Endodermal cell (in vitro differentiated cells): ENCODE measurements around the gene ZNF8. TPM values are rescaled to one million over a fixed set of nuclear protein-coding genes. Genes with fewer than 3 reads are reported as not detected.

Experiments
- DNase-seq: peaks from one replicate; pipeline ENCODE4 v3.0.0-alpha.2; 2017
- H3K27ac ChIP-seq: 2 replicates; pipeline ENCODE4 v1.5.1; 2013; ENCODE audit warnings: mild to moderate bottlenecking, low read depth, low read length, moderate library complexity
- H3K27me3 ChIP-seq: 2 replicates; pipeline ENCODE4 v1.6.1; 2013; ENCODE audit warnings: mild to moderate bottlenecking, low read length, moderate library complexity; ENCODE audit not compliant: insufficient read depth, control insufficient read depth, poor library complexity, severe bottlenecking
- H3K36me3 ChIP-seq: 2 replicates; pipeline ENCODE4 v1.7.0; 2013; ENCODE audit warnings: mild to moderate bottlenecking, low read length, moderate library complexity; ENCODE audit not compliant: control insufficient read depth, insufficient read depth
- H3K4me1 ChIP-seq: one replicate; pipeline ENCODE4 v1.7.0; 2013; ENCODE audit warnings: low read length; ENCODE audit not compliant: control insufficient read depth, insufficient read depth
- H3K4me3 ChIP-seq: 2 replicates; pipeline ENCODE4 v1.5.1; 2013; ENCODE audit warnings: mild to moderate bottlenecking, low read length, moderate library complexity
- H3K9ac ChIP-seq: 2 replicates; pipeline ENCODE4 v1.6.1; 2013; ENCODE audit warnings: mild to moderate bottlenecking, low read length, moderate library complexity; ENCODE audit not compliant: poor library complexity, severe bottlenecking; ENCODE audit errors: extremely low read depth
- H3K9me3 ChIP-seq: 2 replicates; pipeline ENCODE4 v1.6.1; 2013; ENCODE audit warnings: mild to moderate bottlenecking, low read length, moderate library complexity; ENCODE audit not compliant: control insufficient read depth
- H3K27ac Mint-ChIP-seq: 2 replicates; pipeline ENCODE4 v1.8.0; 2020; ENCODE audit warnings: mixed read lengths
- H3K27me3 Mint-ChIP-seq: 2 replicates; pipeline ENCODE4 v1.8.0; 2021; ENCODE audit warnings: mild to moderate bottlenecking, mixed read lengths; ENCODE audit not compliant: insufficient read depth
- H3K36me3 Mint-ChIP-seq: 2 replicates; pipeline ENCODE4 v1.8.0; 2020; ENCODE audit warnings: low read depth, mixed read lengths
- H3K4me1 Mint-ChIP-seq: 2 replicates; pipeline ENCODE4 v1.8.0; 2020; ENCODE audit warnings: mixed read lengths
- H3K4me3 Mint-ChIP-seq: 2 replicates; pipeline ENCODE4 v1.8.0; 2020; ENCODE audit warnings: mild to moderate bottlenecking, moderate library complexity, mixed read lengths
- H3K9me3 Mint-ChIP-seq: 2 replicates; pipeline ENCODE4 v1.8.0; 2020; ENCODE audit warnings: mild to moderate bottlenecking, mixed read lengths
- WGBS, 2 experiments: methylation state at CpG; one replicate each; pipeline versions ENCODE4 v1.1.5 to v1.1.7; 2013; ENCODE audit warnings: missing lambda C conversion rate in 2 of 2, mixed read lengths in 1 of 2; ENCODE audit not compliant: insufficient coverage in 1 of 2, insufficient read length in 1 of 2; 5-methylcytosine and 5-hydroxymethylcytosine counted together
- long read RNA-seq, 4 experiments: library from polyadenylated mRNA in 2 of 4; library from RNA in 1 of 4; library from capped mRNA in 1 of 4; stranded (forward) in 3 of 4; unstranded in 1 of 4; transcript quantifications; one replicate each; pipeline ENCODE4 v2.0.0, GENCODE V29; 2020 to 2021; ENCODE audit warnings: inconsistent platforms in 1 of 4
- polyA plus RNA-seq, 2 experiments: library from polyadenylated mRNA; stranded (reverse); fragments of 50-300 nt; gene quantifications; one replicate each; pipeline ENCODE4 v1.2.3, GENCODE V29; 2013
- total RNA-seq, 2 donors: library from RNA; stranded (reverse); fragmentation: NEBNext Ultra II Directional in 1 of 2; extraction: Animal tissue kit (Norgen Biotek cat#: 25700) in 1 of 2; gene quantifications; 2 replicates in 1 of 2; 3 replicates in 1 of 2; pipeline ENCODE4 v1.2.1, GENCODE V29; 2021
- TF ChIP-seq, protein P1 (sequence below): fragments of 200-600 bp; sonication (generic); conservative IDR thresholded peaks from 2 replicates; pipeline ENCODE4 v1.5.0; 2021; ENCODE audit warnings: antibody characterized with exemption, mild to moderate bottlenecking

Gene ZNF8
- total RNA-seq, result 10 to 100 TPM; 14.4 to 16.1 TPM
- 7.5 TPM for polyA plus RNA-seq (2013, experiment 1 of 2)
- polyA plus RNA-seq (2013, experiment 2 of 2), result 8.4 TPM
- long read RNA-seq, experiment 1, full-length matches to known transcripts, result 2 of 3 reads
- long read RNA-seq, experiment 1, partial matches to known transcripts, result 0 of 3 reads
- long read RNA-seq, experiment 1, other reads (novel, unspliced or antisense), result 1 of 3 reads
- long read RNA-seq, experiment 2, full-length matches to known transcripts, result 5 of 6 reads
- long read RNA-seq, experiment 2, partial matches to known transcripts, result 1 of 6 reads
- long read RNA-seq, experiment 2, other reads (novel, unspliced or antisense), result 0 of 6 reads
- long read RNA-seq, experiment 3, full-length matches to known transcripts, result 26 of 26 reads
- long read RNA-seq, experiment 3, partial matches to known transcripts, result 0 of 26 reads
- long read RNA-seq, experiment 3, other reads (novel, unspliced or antisense), result 0 of 26 reads
- long read RNA-seq, experiment 4, full-length matches to known transcripts, result 1 of 2 reads
- long read RNA-seq, experiment 4, partial matches to known transcripts, result 1 of 2 reads
- long read RNA-seq, experiment 4, other reads (novel, unspliced or antisense), result 0 of 2 reads

- Histone ChIP-seq H3K9me3 (peaks cover 9% of the 10 kb centered on the region), H3K4me3 (peak within 1 kb of the TSS; percentile 97), H3K4me1 (no peaks in the 10 kb centered on the region), H3K36me3 (peaks cover 38% of the 10 kb centered on the region), H3K9ac (peak within 1 kb of the TSS; percentile 98), H3K27me3 (no peaks in the 10 kb centered on the region), H3K27ac (peak within 1 kb of the TSS; percentile 95)
- Mint-ChIP-seq H3K27ac (peak within 1 kb of the TSS; percentile 97), H3K4me1 (peaks cover 14% of the 10 kb centered on the region), H3K36me3 (peaks cover 51% of the 10 kb centered on the region), H3K4me3 (peak within 1 kb of the TSS; percentile 95), H3K27me3 (no peaks in the 10 kb centered on the region), H3K9me3 (peaks cover 3% of the 10 kb centered on the region)
- DNase-seq, result peak; percentile 99
- TF ChIP-seq, protein P1, sequence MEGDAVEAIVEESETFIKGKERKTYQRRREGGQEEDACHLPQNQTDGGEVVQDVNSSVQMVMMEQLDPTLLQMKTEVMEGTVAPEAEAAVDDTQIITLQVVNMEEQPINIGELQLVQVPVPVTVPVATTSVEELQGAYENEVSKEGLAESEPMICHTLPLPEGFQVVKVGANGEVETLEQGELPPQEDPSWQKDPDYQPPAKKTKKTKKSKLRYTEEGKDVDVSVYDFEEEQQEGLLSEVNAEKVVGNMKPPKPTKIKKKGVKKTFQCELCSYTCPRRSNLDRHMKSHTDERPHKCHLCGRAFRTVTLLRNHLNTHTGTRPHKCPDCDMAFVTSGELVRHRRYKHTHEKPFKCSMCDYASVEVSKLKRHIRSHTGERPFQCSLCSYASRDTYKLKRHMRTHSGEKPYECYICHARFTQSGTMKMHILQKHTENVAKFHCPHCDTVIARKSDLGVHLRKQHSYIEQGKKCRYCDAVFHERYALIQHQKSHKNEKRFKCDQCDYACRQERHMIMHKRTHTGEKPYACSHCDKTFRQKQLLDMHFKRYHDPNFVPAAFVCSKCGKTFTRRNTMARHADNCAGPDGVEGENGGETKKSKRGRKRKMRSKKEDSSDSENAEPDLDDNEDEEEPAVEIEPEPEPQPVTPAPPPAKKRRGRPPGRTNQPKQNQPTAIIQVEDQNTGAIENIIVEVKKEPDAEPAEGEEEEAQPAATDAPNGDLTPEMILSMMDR, result no peak
- 0% methylated on average over 20 to 42 of the region's 42 CpGs for WGBS, 2 experiments
Measured at GRCh38 chr19:58278541-58279041, at the start of gene ZNF8. ZNF8 (plus strand) TSS chr19:58278955; CDS start chr19:58279082, 127 bp downstream.

- Histone ChIP-seq H3K36me3 (peaks cover 46% of the 10 kb centered on the region), H3K27me3 (no peaks in the 10 kb centered on the region), H3K9me3 (peaks cover 43% of the 10 kb centered on the region), H3K27ac (peak overlapping the region; percentile 57), H3K4me1 (no peaks in the 10 kb centered on the region), H3K4me3 (peak overlapping the region; percentile 81), H3K9ac (peak overlapping the region; percentile 72)
- Mint-ChIP-seq H3K27me3 (peaks cover 3% of the 10 kb centered on the region), H3K9me3 (peaks cover 13% of the 10 kb centered on the region), H3K4me1 (peaks cover 21% of the 10 kb centered on the region), H3K27ac (peak overlapping the region; percentile 98), H3K36me3 (peaks cover 48% of the 10 kb centered on the region), H3K4me3 (peak overlapping the region; percentile 90)
- 7 to 9% methylated on average over 11 to 13 of the region's 13 CpGs for WGBS, 2 experiments
- DNase-seq, result peak; percentile 81
- TF ChIP-seq, protein P1, result peak; percentile 70
Measured at GRCh38 chr19:58229255-58229639, 49.5 kb upstream of the ZNF8 start.

DNA sequence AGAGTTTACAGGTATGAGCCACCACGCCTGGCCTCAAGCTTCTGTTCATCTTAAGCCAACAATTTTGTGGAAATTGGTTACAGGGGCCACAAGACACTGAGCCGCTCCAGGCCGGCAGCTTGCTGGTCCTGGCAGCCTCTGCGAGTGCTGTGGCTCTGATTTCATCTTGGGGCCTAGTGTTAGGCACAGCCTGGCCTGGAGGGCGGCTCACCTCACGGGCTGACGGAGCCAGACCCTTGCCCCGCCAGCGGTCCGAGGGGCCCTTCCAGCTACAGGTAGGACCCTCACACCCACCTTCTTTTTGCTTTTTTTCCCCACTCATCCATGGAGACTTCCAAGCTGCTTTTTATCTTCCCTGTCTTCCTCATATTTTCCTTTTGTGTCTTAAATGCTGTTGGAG is 41.4 kb upstream of the ZNF8 start:
- Histone ChIP-seq H3K27me3 (no peaks in the 10 kb centered on the region), H3K9ac (no peak overlapping the region), H3K4me3 (no peak overlapping the region), H3K27ac (no peak overlapping the region), H3K9me3 (peaks cover 66% of the 10 kb centered on the region), H3K4me1 (no peaks in the 10 kb centered on the region), H3K36me3 (peaks cover 94% of the 10 kb centered on the region)
- 89 to 92% methylated on average over 9 to 10 of the region's 10 CpGs for WGBS, 2 experiments
- no peaks in the 10 kb centered on the region for H3K4me1 Mint-ChIP-seq
- H3K27ac Mint-ChIP-seq, result no peak overlapping the region
- no peaks in the 10 kb centered on the region for H3K27me3 Mint-ChIP-seq
- DNase-seq, result no peak
- H3K36me3 Mint-ChIP-seq, result peaks cover 92% of the 10 kb centered on the region
- H3K4me3 Mint-ChIP-seq, result no peak overlapping the region
- H3K9me3 Mint-ChIP-seq, result peaks cover 8% of the 10 kb centered on the region
- TF ChIP-seq, protein P1, result no peak
